Stomach (tissue), 4 donors: ENCODE results near the gene RABL6.
"Not testable (repeated sequence)": the region's sequence is repeated elsewhere in the genome, so short reads cannot be mapped to it uniquely, and the experiment has no call there.

ENCODE experiments used
- CTCF ChIP-seq, 7 experiments: fragments of 450-650 bp in 4 of 7; fragments of 200-600 bp in 3 of 7; sonication (generic) in 3 of 7; IDR thresholded peaks; one replicate each; pipeline ENCODE4 v1.5.1; 2016 to 2019; ENCODE audit warnings: antibody characterized with exemption in 7 of 7, control low read depth in 2 of 7, mild to moderate bottlenecking in 1 of 7
- EP300 ChIP-seq: sonication (generic); formaldehyde crosslinking; IDR thresholded peaks from one replicate; pipeline ENCODE4 v1.6.1; 2017; ENCODE audit warnings: antibody characterized with exemption
- POLR2A ChIP-seq, 4 donors: fragments of 450-650 bp; IDR thresholded peaks; one replicate each; pipeline ENCODE4 v1.6.1; 2016; ENCODE audit warnings: antibody characterized with exemption in 4 of 4, control low read depth in 2 of 4, mild to moderate bottlenecking in 1 of 4, moderate library complexity in 1 of 4

GRCh38 chr9:136882947-136883283 is 75.2 kb downstream of the RABL6 start:
- not testable (repeated sequence) for TF ChIP-seq CTCF (IDR thresholded peaks at IDR 0.05); EP300; POLR2A (IDR thresholded peaks at IDR 0.05)
